Measurements from ENCODE around the gene POLR2E. TPM values are rescaled to one million over a fixed set of nuclear protein-coding genes. Genes with fewer than 3 reads are reported as not detected.

POLR2E gene
- total and polyA plus RNA-seq, 2 of the 13 experiments (the other 11 are each of a cell fraction or from before 2014, with no cell fraction given), result 140 to 272 TPM

DNA sequence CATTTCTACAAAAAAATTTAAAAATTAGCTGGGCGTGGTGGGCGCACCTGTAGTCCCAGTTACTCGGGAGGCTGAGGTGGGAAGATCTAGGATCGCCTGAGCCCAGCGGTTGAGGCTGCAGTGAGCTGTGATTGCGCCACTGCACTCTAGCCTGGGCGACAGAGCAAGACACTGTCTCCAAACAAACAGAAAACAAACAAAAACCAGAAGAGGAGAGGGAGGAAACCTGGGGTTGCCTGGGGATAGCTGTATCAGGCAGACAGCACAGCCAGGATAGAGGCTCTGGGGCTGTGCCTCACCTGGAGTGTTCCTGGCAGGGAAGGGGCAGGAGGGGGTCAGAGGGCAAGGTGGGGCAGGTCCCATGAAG is 2.6 kb upstream of the POLR2E start (continued):
- TF ChIP-seq TRIM22 (IDR thresholded peaks at IDR 0.05), result no peak
- TF ChIP-seq, protein P1, sequence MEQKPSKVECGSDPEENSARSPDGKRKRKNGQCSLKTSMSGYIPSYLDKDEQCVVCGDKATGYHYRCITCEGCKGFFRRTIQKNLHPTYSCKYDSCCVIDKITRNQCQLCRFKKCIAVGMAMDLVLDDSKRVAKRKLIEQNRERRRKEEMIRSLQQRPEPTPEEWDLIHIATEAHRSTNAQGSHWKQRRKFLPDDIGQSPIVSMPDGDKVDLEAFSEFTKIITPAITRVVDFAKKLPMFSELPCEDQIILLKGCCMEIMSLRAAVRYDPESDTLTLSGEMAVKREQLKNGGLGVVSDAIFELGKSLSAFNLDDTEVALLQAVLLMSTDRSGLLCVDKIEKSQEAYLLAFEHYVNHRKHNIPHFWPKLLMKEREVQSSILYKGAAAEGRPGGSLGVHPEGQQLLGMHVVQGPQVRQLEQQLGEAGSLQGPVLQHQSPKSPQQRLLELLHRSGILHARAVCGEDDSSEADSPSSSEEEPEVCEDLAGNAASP (CRISPR knock-in tag; IDR thresholded peaks at IDR 0.05; ENCODE audit: borderline replicate concordance), result peak; percentile 96
- TF ChIP-seq GATAD1 (CRISPR knock-in tag; IDR thresholded peaks at IDR 0.05), result no peak
- TF ChIP-seq ZNF562 (CRISPR knock-in tag; IDR thresholded peaks at IDR 0.05; ENCODE audit: borderline replicate concordance), result no peak
- 0 out of 2 replicates have a peak, but pooled peaks have one; percentile 0 for TF ChIP-seq ZNF235 (CRISPR knock-in tag; IDR thresholded peaks at IDR 0.05; ENCODE audit: borderline replicate concordance)
- peak; percentile 86 for TF ChIP-seq THAP11 (CRISPR knock-in tag; IDR thresholded peaks at IDR 0.05)
- TF ChIP-seq ZSCAN5A (CRISPR knock-in tag; IDR thresholded peaks at IDR 0.05; ENCODE audit: borderline replicate concordance), result no peak
- TF ChIP-seq ZNF275 (CRISPR knock-in tag; IDR thresholded peaks at IDR 0.05; ENCODE audit: borderline replicate concordance), result peak; percentile 30; the same call in 1 of the 2 replicates
- peak; percentile 96 for TF ChIP-seq CEBPB (IDR thresholded peaks at IDR 0.05; ENCODE audit: borderline replicate concordance, low read depth, low read length)
- TF ChIP-seq ZNF264 (CRISPR knock-in tag; IDR thresholded peaks at IDR 0.05), result 0 out of 2 replicates have a peak, but pooled peaks have one; percentile 52
- no peak for TF ChIP-seq ISX (CRISPR knock-in tag; conservative IDR thresholded peaks at IDR 0.05)
- TF ChIP-seq MTA1 (CRISPR knock-in tag; IDR thresholded peaks at IDR 0.05; ENCODE audit: borderline replicate concordance), result no peak
- no peak for TF ChIP-seq PITX1 (CRISPR knock-in tag; IDR thresholded peaks at IDR 0.05)
- TF ChIP-seq WIZ (CRISPR knock-in tag; IDR thresholded peaks at IDR 0.05), result 0 out of 2 replicates have a peak, but pooled peaks have one; percentile 8
- peak; percentile 42; the same call in 1 of the 2 replicates for TF ChIP-seq FOXJ3 (CRISPR knock-in tag; IDR thresholded peaks at IDR 0.05; ENCODE audit: borderline replicate concordance)
- no peak for TF ChIP-seq SRSF4 (IDR thresholded peaks at IDR 0.05; ENCODE audit: low read depth, low read length, poor library complexity, severe bottlenecking)
- TF ChIP-seq RARA (CRISPR knock-in tag; IDR thresholded peaks at IDR 0.05), result peak; percentile 67
- TF ChIP-seq, protein P2, sequence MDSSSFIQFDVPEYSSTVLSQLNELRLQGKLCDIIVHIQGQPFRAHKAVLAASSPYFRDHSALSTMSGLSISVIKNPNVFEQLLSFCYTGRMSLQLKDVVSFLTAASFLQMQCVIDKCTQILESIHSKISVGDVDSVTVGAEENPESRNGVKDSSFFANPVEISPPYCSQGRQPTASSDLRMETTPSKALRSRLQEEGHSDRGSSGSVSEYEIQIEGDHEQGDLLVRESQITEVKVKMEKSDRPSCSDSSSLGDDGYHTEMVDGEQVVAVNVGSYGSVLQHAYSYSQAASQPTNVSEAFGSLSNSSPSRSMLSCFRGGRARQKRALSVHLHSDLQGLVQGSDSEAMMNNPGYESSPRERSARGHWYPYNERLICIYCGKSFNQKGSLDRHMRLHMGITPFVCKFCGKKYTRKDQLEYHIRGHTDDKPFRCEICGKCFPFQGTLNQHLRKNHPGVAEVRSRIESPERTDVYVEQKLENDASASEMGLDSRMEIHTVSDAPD (CRISPR knock-in tag; IDR thresholded peaks at IDR 0.05), result 0 out of 2 replicates have a peak, but pooled peaks have one; percentile 5
- peak; percentile 91; the same call in 1 of the 2 replicates for TF ChIP-seq ZBTB26 (CRISPR knock-in tag; IDR thresholded peaks at IDR 0.05; ENCODE audit: borderline replicate concordance)
- TF ChIP-seq CHCHD3 (CRISPR knock-in tag; IDR thresholded peaks at IDR 0.05), result no peak
- TF ChIP-seq ZNF207 (IDR thresholded peaks at IDR 0.05; ENCODE audit: borderline replicate concordance), result no peak
- TF ChIP-seq ZNF12 (CRISPR knock-in tag; IDR thresholded peaks at IDR 0.05), result peak; percentile 38; the same call in 1 of the 2 replicates
- TF ChIP-seq KAT8 (CRISPR knock-in tag; IDR thresholded peaks at IDR 0.05), result peak; percentile 62
